Nephron (organoid): Measurements from ENCODE around the gene SLC16A12.

Experiments used
- H3K27ac Mint-ChIP-seq, 3 experiments: 2 replicates each; pipeline ENCODE4 v1.8.0; 2020; ENCODE audit warnings: mixed read lengths in 3 of 3, mild to moderate bottlenecking in 2 of 3, moderate library complexity in 1 of 3
- H3K27me3 Mint-ChIP-seq: 2 replicates; pipeline ENCODE4 v1.8.0; 2021; ENCODE audit warnings: low read depth, mild to moderate bottlenecking, moderate library complexity, mixed read lengths
- H3K36me3 Mint-ChIP-seq: 2 replicates; pipeline ENCODE4 v1.8.0; 2020; ENCODE audit warnings: low read depth, mixed read lengths
- H3K4me1 Mint-ChIP-seq: 2 replicates; pipeline ENCODE4 v1.8.0; 2020; ENCODE audit warnings: mixed read lengths
- H3K4me3 Mint-ChIP-seq, 3 experiments: 2 replicates each; pipeline ENCODE4 v1.8.0; 2020; ENCODE audit warnings: mild to moderate bottlenecking in 3 of 3, mixed read lengths in 3 of 3, moderate library complexity in 2 of 3
- H3K9me3 Mint-ChIP-seq: 2 replicates; pipeline ENCODE4 v1.8.0; 2020; ENCODE audit warnings: mixed read lengths
- TF ChIP-seq, protein P1 (sequence below), 3 experiments: fragments of 200-600 bp; sonication (generic); IDR thresholded peaks; one replicate each; pipeline ENCODE4 v1.5.0; 2021; ENCODE audit warnings: antibody characterized with exemption in 3 of 3; ENCODE audit not compliant: unreplicated experiment in 3 of 3

The SLC16A12 gene

DNA sequence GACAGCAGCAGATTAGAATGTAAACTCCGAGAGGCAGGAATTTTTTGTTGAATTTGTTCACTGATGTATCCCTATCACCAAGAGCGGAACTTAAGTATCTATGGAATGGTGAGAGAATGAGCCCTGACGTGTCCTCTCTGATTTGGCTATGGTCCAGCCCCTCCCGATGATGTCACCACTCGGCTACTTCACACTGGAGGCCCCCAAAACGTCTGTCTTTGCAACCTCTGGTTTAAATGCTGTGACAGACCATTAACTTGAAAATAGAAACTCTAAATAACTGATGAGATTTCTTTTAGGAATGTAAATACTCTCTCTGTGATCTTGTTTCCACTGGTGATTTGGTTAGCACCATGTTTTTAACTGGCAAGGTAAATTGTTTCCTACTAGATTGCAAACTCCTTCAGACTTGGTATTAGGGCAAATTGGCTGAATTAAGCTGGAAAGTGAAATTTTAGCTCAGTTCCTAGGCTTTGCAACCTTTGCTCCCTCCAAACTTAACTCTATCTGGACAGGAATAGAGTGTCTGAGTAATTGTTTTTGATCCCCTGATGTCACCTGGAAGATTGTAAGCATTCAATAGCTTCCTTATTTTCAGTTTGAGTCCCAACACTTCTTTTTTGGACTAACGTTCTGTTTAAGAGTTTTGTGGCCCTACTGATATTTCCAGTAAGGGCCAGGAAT, 19.1 kb downstream of the SLC16A12 start:
- H3K36me3 Mint-ChIP-seq = no peaks in the 10 kb centered on the region
- no peak overlapping the region for H3K4me3 Mint-ChIP-seq
- H3K4me1 Mint-ChIP-seq = peaks cover 20% of the 10 kb centered on the region
- H3K27ac Mint-ChIP-seq = peak overlapping the region; percentile 53 to 86 (median 58)
- no peaks in the 10 kb centered on the region for H3K9me3 Mint-ChIP-seq
- TF ChIP-seq, protein P1, sequence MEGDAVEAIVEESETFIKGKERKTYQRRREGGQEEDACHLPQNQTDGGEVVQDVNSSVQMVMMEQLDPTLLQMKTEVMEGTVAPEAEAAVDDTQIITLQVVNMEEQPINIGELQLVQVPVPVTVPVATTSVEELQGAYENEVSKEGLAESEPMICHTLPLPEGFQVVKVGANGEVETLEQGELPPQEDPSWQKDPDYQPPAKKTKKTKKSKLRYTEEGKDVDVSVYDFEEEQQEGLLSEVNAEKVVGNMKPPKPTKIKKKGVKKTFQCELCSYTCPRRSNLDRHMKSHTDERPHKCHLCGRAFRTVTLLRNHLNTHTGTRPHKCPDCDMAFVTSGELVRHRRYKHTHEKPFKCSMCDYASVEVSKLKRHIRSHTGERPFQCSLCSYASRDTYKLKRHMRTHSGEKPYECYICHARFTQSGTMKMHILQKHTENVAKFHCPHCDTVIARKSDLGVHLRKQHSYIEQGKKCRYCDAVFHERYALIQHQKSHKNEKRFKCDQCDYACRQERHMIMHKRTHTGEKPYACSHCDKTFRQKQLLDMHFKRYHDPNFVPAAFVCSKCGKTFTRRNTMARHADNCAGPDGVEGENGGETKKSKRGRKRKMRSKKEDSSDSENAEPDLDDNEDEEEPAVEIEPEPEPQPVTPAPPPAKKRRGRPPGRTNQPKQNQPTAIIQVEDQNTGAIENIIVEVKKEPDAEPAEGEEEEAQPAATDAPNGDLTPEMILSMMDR (IDR thresholded peaks at IDR 0.05; ENCODE audit: unreplicated experiment in 3 of 3) = no peak
- no peaks in the 10 kb centered on the region for H3K27me3 Mint-ChIP-seq

DNA sequence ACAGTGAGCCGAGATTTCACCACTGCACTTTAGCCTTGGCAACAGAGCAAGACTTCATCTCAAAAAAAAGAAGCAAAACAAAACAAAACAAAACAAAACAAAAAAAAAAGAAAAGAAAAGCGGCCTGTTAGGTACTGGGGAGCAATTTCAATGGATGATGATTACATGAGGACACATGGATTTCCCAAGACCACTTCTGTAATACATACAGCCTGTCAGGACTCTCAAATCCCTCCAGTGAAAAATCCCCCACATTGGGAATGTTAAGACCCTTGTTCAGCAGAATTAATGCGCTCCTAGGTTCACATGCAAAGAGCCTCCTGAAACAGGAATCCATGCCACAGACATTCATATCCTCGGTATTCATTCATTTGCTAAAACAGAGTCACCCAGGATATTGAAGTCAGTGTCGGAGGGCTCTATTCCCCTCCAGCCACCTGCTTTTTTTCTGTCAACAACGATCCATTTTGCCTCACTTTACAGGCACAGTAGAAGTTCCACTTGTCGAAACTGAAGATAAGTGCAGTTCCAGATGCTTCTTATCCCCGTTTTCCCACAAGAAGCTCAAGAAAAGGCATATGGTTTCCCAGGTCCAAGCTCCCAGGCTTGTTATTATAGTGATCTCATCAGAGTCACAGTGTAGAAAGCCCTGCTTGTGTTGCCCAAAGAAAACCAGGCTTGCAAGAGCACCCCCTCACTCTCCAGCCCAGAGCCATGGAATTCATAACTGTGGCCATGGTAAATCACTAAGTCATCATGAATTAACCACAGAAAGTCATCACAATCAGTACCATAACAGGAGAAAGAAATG, 20.2 kb downstream of the SLC16A12 start:
- Mint-ChIP-seq H3K27me3 (no peaks in the 10 kb centered on the region), H3K4me3 (no peak overlapping the region), H3K9me3 (no peaks in the 10 kb centered on the region), H3K4me1 (peaks cover 20% of the 10 kb centered on the region), H3K36me3 (no peaks in the 10 kb centered on the region), H3K27ac (peak overlapping the region; percentile 50 to 58 (median 53))
- TF ChIP-seq, protein P1 (IDR thresholded peaks at IDR 0.05; ENCODE audit: unreplicated experiment in 3 of 3) = no peak

DNA sequence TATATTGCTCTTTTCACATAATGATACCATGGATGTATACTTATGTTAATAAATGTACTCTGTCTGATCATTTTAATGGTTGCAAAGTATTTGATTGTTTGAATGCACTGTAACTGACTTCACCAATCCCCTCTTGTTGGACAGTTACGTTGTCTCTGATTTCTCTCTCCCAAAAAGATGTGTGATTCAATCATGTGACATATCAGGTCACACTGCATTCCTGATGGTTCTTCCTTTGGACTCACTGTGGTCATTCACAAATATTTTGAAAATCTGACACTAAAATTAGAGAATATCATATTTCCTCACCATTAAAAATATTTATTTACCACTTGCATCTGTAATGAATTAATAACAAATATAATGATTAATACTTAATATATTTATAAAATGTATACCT, 22.2 kb downstream of the SLC16A12 start:
- H3K4me3 Mint-ChIP-seq = no peak overlapping the region
- peaks cover 13% of the 10 kb centered on the region for H3K4me1 Mint-ChIP-seq
- H3K36me3 Mint-ChIP-seq = peaks cover 4% of the 10 kb centered on the region
- no peak overlapping the region for H3K27ac Mint-ChIP-seq
- H3K9me3 Mint-ChIP-seq = peaks cover 6% of the 10 kb centered on the region
- TF ChIP-seq, protein P1 (IDR thresholded peaks at IDR 0.05; ENCODE audit: unreplicated experiment in 3 of 3) = no peak
- H3K27me3 Mint-ChIP-seq = no peaks in the 10 kb centered on the region

DNA sequence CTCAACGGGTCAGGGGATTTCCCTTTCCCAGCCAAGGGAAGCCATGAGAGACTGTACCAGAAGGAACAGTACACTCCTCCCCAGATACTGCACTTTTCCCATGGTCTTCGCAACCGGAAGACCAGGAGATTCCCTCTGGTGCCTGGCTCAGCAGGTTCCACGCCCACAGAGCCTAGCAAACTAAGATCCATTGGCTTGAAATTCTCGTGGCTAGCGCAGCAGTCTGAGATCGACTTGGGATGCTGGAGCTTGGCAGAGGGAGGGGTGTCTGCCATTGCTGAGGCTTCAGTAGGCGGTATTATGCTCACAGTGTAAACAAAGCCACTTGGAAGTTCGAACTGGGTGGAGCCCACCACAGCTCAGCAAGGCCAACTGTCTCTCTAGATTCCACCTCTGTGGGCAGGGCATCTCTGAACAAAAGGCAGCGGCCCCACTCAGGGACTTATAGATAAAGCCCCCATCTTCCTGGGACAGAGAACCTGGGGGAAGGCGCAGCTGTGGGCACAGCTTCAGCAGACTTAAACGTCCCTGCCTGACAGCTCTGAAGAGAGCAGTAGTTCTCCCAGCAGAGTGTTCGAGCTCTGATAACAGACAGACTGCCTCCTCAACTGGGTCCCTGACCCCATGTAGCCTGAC, 29.6 kb downstream of the SLC16A12 start:
- Mint-ChIP-seq H3K36me3 (peaks cover 4% of the 10 kb centered on the region), H3K9me3 (peaks cover 11% of the 10 kb centered on the region), H3K4me1 (peaks cover 12% of the 10 kb centered on the region), H3K27ac (no peak overlapping the region), H3K27me3 (no peaks in the 10 kb centered on the region), H3K4me3 (no peak overlapping the region)
- TF ChIP-seq, protein P1 (IDR thresholded peaks at IDR 0.05; ENCODE audit: unreplicated experiment in 3 of 3) = no peak

DNA sequence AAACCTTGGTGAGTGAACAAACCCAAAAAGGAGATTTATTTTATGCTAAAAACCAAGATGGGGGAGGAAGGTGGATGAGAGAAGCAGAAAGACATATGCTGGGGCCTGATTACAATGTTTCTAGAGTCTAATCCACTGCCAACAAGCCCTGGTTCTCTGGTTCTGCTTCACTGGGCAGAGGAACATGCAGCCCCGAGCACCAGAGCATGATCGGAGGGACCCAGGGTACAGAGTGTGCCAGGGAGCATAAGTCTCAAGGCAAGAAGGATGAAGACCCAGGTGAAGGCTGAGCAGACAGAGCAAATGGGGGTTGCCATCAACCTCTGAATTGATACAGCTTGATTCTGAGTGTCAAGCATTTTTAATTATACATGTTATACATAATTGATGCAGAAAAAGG, 30.7 kb downstream of the SLC16A12 start:
- Mint-ChIP-seq H3K4me3 (no peak overlapping the region), H3K27me3 (peaks cover 4% of the 10 kb centered on the region), H3K4me1 (peaks cover 12% of the 10 kb centered on the region), H3K36me3 (peaks cover under 1% of the 10 kb centered on the region), H3K9me3 (peaks cover 12% of the 10 kb centered on the region), H3K27ac (peak overlapping the region in 1 of 3 experiments; percentile 71)
- TF ChIP-seq, protein P1 (IDR thresholded peaks at IDR 0.05; ENCODE audit: unreplicated experiment in 3 of 3) = no peak
